GM23248 (cell line): ENCODE data around the gene MRPS7. TPM values are rescaled to one million over a fixed set of nuclear protein-coding genes. Genes with fewer than 3 reads are reported as not detected.

ENCODE experiments used
- DNase-seq: peaks from one replicate; pipeline ENCODE4 v3.0.0-alpha.2; 2015
- H2AFZ ChIP-seq: fragments of 200-600 bp; sonication (generic); 2 replicates; pipeline ENCODE4 v1.6.1; 2016; ENCODE audit warnings: antibody characterized with exemption
- H3F3A ChIP-seq: fragments of 200-600 bp; sonication (generic); 2 replicates; pipeline ENCODE4 v1.6.1; 2016; ENCODE audit warnings: mild to moderate bottlenecking, antibody characterized with exemption, mixed run types; ENCODE audit not compliant: insufficient read depth
- H3K27ac ChIP-seq: fragments of 200-600 bp; sonication (generic); 2 replicates; pipeline ENCODE4 v1.5.1; 2016; ENCODE audit warnings: mild to moderate bottlenecking
- H3K27me3 ChIP-seq: fragments of 200-600 bp; sonication (generic); replicated peaks from 2 replicates; pipeline ENCODE4 v1.6.1; 2016; ENCODE audit warnings: mild to moderate bottlenecking; ENCODE audit not compliant: insufficient read depth
- H3K36me3 ChIP-seq: fragments of 200-600 bp; sonication (generic); 2 replicates; pipeline ENCODE4 v1.6.1; 2016; ENCODE audit warnings: low read depth, mild to moderate bottlenecking
- H3K4me1 ChIP-seq: fragments of 200-600 bp; sonication (generic); 2 replicates; pipeline ENCODE4 v1.6.1; 2016; ENCODE audit warnings: mild to moderate bottlenecking; ENCODE audit not compliant: insufficient read depth
- H3K4me2 ChIP-seq: fragments of 200-600 bp; sonication (generic); one replicate; pipeline ENCODE4 v1.6.1; 2016; ENCODE audit warnings: mild to moderate bottlenecking; ENCODE audit not compliant: unreplicated experiment
- H3K4me3 ChIP-seq: fragments of 200-600 bp; sonication (generic); 2 replicates; pipeline ENCODE4 v1.5.1; 2016; ENCODE audit warnings: mild to moderate bottlenecking
- H3K79me2 ChIP-seq: fragments of 200-600 bp; sonication (generic); 2 replicates; pipeline ENCODE4 v1.6.1; 2016; ENCODE audit warnings: mild to moderate bottlenecking; ENCODE audit not compliant: insufficient read depth
- H3K9ac ChIP-seq: fragments of 200-600 bp; sonication (generic); 2 replicates; pipeline ENCODE4 v1.6.1; 2016; ENCODE audit warnings: mild to moderate bottlenecking
- H3K9me2 ChIP-seq: fragments of 200-600 bp; sonication (generic); 2 replicates; pipeline ENCODE4 v1.6.1; 2016; ENCODE audit warnings: mixed run types, mild to moderate bottlenecking, moderate library complexity; ENCODE audit not compliant: insufficient read depth
- H3K9me3 ChIP-seq: fragments of 200-600 bp; sonication (generic); one replicate; pipeline ENCODE4 v1.6.1; 2017; ENCODE audit warnings: low read depth
- H4K20me1 ChIP-seq: fragments of 200-600 bp; sonication (generic); 2 replicates; pipeline ENCODE4 v1.6.0; 2016; ENCODE audit not compliant: insufficient read depth
- EZH2 ChIP-seq: fragments of 200-600 bp; sonication (generic); IDR thresholded peaks from 2 replicates; pipeline ENCODE4 v1.6.1; 2018; ENCODE audit warnings: antibody characterized with exemption, mild to moderate bottlenecking; ENCODE audit not compliant: insufficient read depth, poor library complexity, severe bottlenecking
- EZH2phosphoT487 ChIP-seq: fragments of 200-600 bp; sonication (generic); IDR thresholded peaks from 2 replicates; pipeline ENCODE4 v1.6.1; 2018; ENCODE audit warnings: antibody characterized with exemption, moderate library complexity, mild to moderate bottlenecking, low read depth; ENCODE audit not compliant: insufficient read depth
- WGBS, 2 experiments: methylation state at CpG; one replicate each; pipeline ENCODE4 v1.1.6; 2015 to 2017; ENCODE audit warnings: low lambda C conversion rate in 2 of 2, low coverage in 1 of 2; ENCODE audit errors: missing lambda C conversion rate in 2 of 2; 5-methylcytosine and 5-hydroxymethylcytosine counted together
- in situ Hi-C: fragments of 300-500 bp; cut with MboI; formaldehyde crosslinking; loops from 2 replicates; pipeline ENCODE4 v1.15.0; 2020
- polyA plus RNA-seq: library from polyadenylated mRNA; unstranded; fragments of >200 nt; fragmentation: Nextera tagmentation; extraction: Ambion mirVana; gene quantifications from 2 replicates; pipeline ENCODE4 v1.2.1, GENCODE V29; 2016
- total RNA-seq: library from RNA; depleted of rRNA; stranded (reverse); fragments of >200 nt; shearing (Covaris generic); gene quantifications from 2 replicates; pipeline ENCODE4 v1.2.3, GENCODE V29; 2014

The MRPS7 gene
- total and polyA plus RNA-seq, 2 experiments from 2014 or later: 41.6 to 87.6 TPM

- WGBS, 2 experiments: 87 to 92% methylated on average over 18 of the region's 18 CpGs
- TF ChIP-seq EZH2phosphoT487: no peak
- TF ChIP-seq EZH2: no peak
- Histone ChIP-seq H3K27me3 (no peaks in the 10 kb centered on the region), H3F3A (peaks cover 22% of the 10 kb centered on the region; the same call in 1 of the 2 replicates), H3K4me3 (no peak overlapping the region), H3K36me3 (peaks cover 8% of the 10 kb centered on the region; the same call in 1 of the 2 replicates), H3K79me2 (no peaks in the 10 kb centered on the region), H3K27ac (no peak overlapping the region), H3K9me2 (no peaks in the 10 kb centered on the region), H3K9me3 (no peaks in the 10 kb centered on the region), H3K9ac (no peak overlapping the region), H3K4me2 (no peak overlapping the region), H2AFZ (no peak overlapping the region), H4K20me1 (no peaks in the 10 kb centered on the region), H3K4me1 (no peaks in the 10 kb centered on the region)
- DNase-seq: no peak
- in situ Hi-C loops: no loop called here
Measured at GRCh38 chr17:75231741-75232464, 29.8 kb upstream of the MRPS7 start.

- Histone ChIP-seq H3K4me3 (no peak overlapping the region), H3K79me2 (no peaks in the 10 kb centered on the region), H2AFZ (no peak overlapping the region), H3K9me2 (no peaks in the 10 kb centered on the region), H3F3A (peaks cover 25% of the 10 kb centered on the region; the same call in 1 of the 2 replicates), H3K27ac (no peak overlapping the region), H3K4me2 (no peak overlapping the region), H4K20me1 (no peaks in the 10 kb centered on the region), H3K36me3 (0 out of 2 replicates have a peak, but pooled peaks cover 8% of the 10 kb centered on the region), H3K4me1 (no peaks in the 10 kb centered on the region), H3K9ac (no peak overlapping the region), H3K9me3 (no peaks in the 10 kb centered on the region), H3K27me3 (no peaks in the 10 kb centered on the region)
- TF ChIP-seq EZH2phosphoT487: no peak
- 88 to 93% methylated on average over 13 of the region's 13 CpGs for WGBS, 2 experiments
- in situ Hi-C loops: no loop called here
- DNase-seq: no peak
Measured at GRCh38 chr17:75232786-75233185, 28.9 kb upstream of the MRPS7 start.

- WGBS, 2 experiments: 63 to 67% methylated on average over 11 to 12 of the region's 12 CpGs
- Histone ChIP-seq H3F3A (peaks cover 33% of the 10 kb centered on the region), H3K9ac (no peak overlapping the region), H3K36me3 (peaks cover 19% of the 10 kb centered on the region; the same call in 1 of the 2 replicates), H3K27me3 (no peaks in the 10 kb centered on the region), H3K4me3 (no peak overlapping the region), H3K27ac (no peak overlapping the region), H4K20me1 (no peaks in the 10 kb centered on the region), H2AFZ (no peak overlapping the region), H3K9me2 (no peaks in the 10 kb centered on the region), H3K79me2 (no peaks in the 10 kb centered on the region), H3K9me3 (no peaks in the 10 kb centered on the region), H3K4me1 (0 out of 2 replicates have a peak, but pooled peaks cover 3% of the 10 kb centered on the region), H3K4me2 (no peak overlapping the region)
- in situ Hi-C loops: no loop called here
- TF ChIP-seq EZH2phosphoT487 (no peak), EZH2 (no peak)
- no peak for DNase-seq
Measured at GRCh38 chr17:75237100-75238014, 24.3 kb upstream of the MRPS7 start.

- H3K4me3 ChIP-seq: no peak overlapping the region
- in situ Hi-C loops: no loop called here
- TF ChIP-seq EZH2phosphoT487 (no peak), EZH2 (no peak)
- no peaks in the 10 kb centered on the region for H3K79me2 ChIP-seq
- no peaks in the 10 kb centered on the region for H3K27me3 ChIP-seq
- no peak overlapping the region for H3K4me2 ChIP-seq
- 93 to 97% methylated on average over 9 to 11 of the region's 11 CpGs for WGBS, 2 experiments
- H3K4me1 ChIP-seq: 0 out of 2 replicates have a peak, but pooled peaks cover 3% of the 10 kb centered on the region
- H3K36me3 ChIP-seq: peaks cover 19% of the 10 kb centered on the region; the same call in 1 of the 2 replicates
- no peak overlapping the region for H2AFZ ChIP-seq
- H3K9ac ChIP-seq: no peak overlapping the region
- no peaks in the 10 kb centered on the region for H4K20me1 ChIP-seq
- H3K27ac ChIP-seq: no peak overlapping the region
- H3F3A ChIP-seq: peaks cover 33% of the 10 kb centered on the region
- H3K9me3 ChIP-seq: no peaks in the 10 kb centered on the region
- H3K9me2 ChIP-seq: no peaks in the 10 kb centered on the region
- DNase-seq: no peak
Measured at GRCh38 chr17:75238020-75238580, 23.6 kb upstream of the MRPS7 start.
